Measurements from ENCODE around the gene GATC.

GATC gene

DNA sequence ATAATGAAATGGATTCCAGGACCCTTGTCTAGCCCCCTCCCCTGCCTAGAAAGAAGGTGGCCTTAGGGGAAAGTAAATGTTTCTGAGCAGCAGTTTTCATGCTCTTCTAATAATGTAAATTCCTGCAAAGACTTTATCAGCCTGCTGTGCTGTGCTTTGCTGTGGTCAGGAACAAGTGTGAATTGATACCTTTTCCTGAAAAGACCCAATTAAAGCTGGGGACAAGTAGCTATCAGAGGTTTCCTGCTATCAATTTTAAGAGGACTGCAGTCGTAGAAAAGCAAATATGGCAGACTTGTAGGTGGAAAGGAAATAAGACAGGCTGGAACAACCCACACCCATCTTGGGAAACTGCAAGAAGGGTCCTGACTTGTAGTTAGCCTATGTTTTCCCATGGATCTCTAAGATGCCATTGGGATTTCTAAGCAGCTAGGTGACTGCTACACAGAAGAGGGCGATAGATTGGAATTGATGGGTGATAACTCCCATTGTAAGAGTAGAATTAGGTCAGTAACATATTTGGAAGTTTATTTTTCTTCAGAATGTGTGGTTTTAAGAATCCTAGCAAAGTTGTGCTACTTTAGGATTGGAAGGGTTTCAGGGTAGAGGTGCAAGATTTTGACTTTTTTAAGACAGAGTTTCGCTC is 52.7 kb downstream of the GATC start:
- no peak for DNase-seq

DNA sequence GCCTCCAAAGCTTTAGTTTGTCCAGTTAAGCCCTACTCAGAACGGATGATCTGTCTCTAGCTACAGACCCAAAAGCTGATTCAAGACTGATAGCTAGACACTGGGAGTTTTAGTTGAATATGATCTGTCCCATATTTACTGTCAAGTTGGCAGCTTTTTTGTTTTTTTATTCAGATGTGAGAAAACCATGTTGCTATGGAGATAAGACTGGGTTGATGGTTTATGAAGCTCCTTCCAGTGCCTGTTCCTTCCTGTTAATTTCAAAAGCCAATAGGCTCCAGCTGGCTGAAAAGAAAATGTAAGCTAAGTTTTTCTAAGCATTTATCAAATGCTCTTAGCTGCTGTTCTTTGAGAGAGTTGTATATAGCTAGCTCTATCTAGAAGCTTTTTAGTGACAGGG is 54.3 kb downstream of the GATC start:
- peak in 1 of 5 experiments; percentile 19 for DNase-seq

DNA sequence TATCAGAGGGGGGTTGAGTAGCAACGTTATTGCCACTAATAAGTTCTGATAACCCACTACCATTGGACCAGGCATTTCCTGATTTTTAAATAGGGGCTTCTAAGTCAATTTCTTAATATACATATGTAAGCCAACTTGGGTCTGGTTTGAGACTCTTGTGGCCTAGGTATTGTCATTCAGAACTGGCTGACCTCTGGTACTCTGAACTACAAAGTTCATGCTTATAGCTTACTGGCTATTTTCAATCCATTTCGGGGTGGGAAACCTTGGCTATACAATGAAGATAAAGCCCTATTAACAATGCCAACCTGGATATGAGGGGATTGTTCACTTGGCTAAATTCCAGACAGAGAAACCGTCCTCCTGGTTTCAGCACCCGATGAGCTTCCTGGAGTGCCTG is 58.3 kb downstream of the GATC start:
- DNase-seq = no peak

DNA sequence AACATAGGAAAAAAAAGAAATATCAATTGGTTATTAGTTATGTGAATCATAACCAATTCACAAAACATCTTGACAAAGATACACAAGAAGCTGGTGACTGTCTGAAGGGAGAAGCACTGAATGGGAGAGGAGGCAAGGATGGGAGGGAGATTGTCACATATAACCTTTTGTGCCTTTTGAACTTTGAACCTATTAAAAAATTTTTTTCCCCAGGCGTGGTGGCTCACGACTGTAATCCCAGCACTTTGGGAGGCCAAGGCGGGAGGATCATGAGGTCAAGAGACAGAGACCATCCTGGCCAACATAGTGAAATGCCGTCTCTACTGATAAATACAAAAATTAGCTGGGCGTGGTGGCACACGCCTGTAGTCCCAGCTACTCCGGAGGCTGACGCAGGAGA is 62.3 kb downstream of the GATC start:
- DNase-seq = no peak
